D721Med (cell line): ENCODE data around the gene MYBBP1A.
A peak's percentile ranks its signal among the peaks of the same experiment; 100 is the strongest.

Source experiments
- DNase-seq: peaks from one replicate; pipeline ENCODE4 v3.0.0; 2011; ENCODE audit warnings: low spot score; ENCODE audit not compliant: insufficient read length
- FAIRE-seq: peaks from 2 replicates; lab custom pipeline; 2011; peaks lifted over from hg19 to GRCh38; lab: Jason Lieb, UNC
- CTCF ChIP-seq: IDR thresholded peaks from 2 replicates; pipeline ENCODE4 v1.5.1; 2012; ENCODE audit warnings: mild to moderate bottlenecking, control low read depth; ENCODE audit not compliant: insufficient read depth; ENCODE audit errors: missing control alignments

The MYBBP1A gene

GRCh38 chr17:4499431-4500190, 55.6 kb downstream of the MYBBP1A start:
- TF ChIP-seq CTCF = no peak
- DNase-seq (peak; percentile 53), FAIRE-seq (no peak)

GRCh38 chr17:4498461-4499397, 56.5 kb downstream of the MYBBP1A start, which contains the start of gene SPNS2:
Gene SPNS2 (plus strand): TSS chr17:4498881. CDS start chr17:4499048, 167 bp downstream.
- no peak for FAIRE-seq
- DNase-seq = peak; percentile 97
- no peak for TF ChIP-seq CTCF

GRCh38 chr17:4497101-4497824, 57.9 kb downstream of the MYBBP1A start:
- FAIRE-seq (no peak), DNase-seq (no peak)
- no peak for TF ChIP-seq CTCF

GRCh38 chr17:4492721-4493561, 62.2 kb downstream of the MYBBP1A start:
- DNase-seq (no peak), FAIRE-seq (no peak)

GRCh38 chr17:4490637-4491061, 64.5 kb downstream of the MYBBP1A start:
- no peak for FAIRE-seq
- no peak for TF ChIP-seq CTCF
- DNase-seq = peak; percentile 68

More at GRCh38 chr17:4492721-4493561, 62.2 kb downstream of the MYBBP1A start:
- TF ChIP-seq CTCF = no peak

- FAIRE-seq (no peak), DNase-seq (no peak)
- no peak for TF ChIP-seq CTCF
Measured at GRCh38 chr17:4490109-4490591, 65.0 kb downstream of the MYBBP1A start.
